ENCODE data around the gene OR5V1.
"Not testable (repeated sequence)": the region's sequence is repeated elsewhere in the genome, so short reads cannot be mapped to it uniquely, and the experiment has no call there.

OR5V1 gene

GRCh38 chr6:29368765-29369164 lies at the start of gene OR5V1:
TSS of gene OR5V1 (minus strand) at chr6:29368865. CDS start at chr6:29356195, 12,670 bp downstream.
- DNase-seq (ENCODE audit: low spot score): no peak

DNA sequence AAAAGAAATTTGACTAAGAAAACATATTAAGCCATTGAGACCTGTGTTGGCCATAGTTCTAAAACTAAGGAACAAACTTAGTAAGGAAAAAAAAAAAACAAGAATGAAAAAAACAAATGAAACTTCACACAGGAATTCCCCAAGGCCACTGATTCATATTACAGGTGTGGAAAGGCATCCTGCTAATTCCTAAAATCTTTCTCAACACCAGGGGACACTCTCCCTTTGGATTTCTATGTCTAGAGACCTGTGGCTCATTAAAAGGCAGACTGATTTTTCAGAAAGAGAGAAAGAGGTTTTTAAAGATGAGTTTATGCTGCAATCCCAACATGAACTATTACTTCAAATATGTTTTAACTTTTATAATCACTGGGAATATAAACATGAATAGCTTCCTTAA lies 45.9 kb upstream of the OR5V1 start, which contains the start of gene OR12D1:
Gene OR12D1, plus strand, starts transcription at position 341 of the 400 bp plus-strand sequence.
- no peak for DNase-seq (ENCODE audit: low spot score)

DNA sequence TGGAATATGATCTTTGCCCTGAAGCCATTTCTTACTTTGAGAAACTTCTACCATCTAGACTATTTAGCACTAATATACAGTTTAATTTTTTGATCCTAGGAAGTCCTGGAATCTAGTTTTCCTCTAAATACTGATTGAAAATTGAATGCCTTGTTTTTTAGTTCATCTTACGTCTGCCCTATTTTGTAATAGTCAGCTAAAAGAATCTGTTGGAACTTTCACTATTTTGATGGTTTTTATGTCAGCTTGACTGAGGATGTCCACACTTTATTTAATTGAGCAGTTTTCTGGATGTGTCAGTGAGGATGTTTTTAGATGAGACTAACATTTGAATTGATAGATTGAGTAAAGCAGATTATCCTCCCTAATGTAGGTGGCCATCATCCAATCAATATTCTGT lies 35.1 kb upstream of the OR5V1 start:
- no peak for DNase-seq (ENCODE audit: low spot score)

GRCh38 chr6:29399525-29399924 lies 30.9 kb upstream of the OR5V1 start:
- no peak for DNase-seq (ENCODE audit: low spot score)

GRCh38 chr6:29395331-29395730 lies 26.7 kb upstream of the OR5V1 start, which contains the start of gene OR12D2:
TSS of gene OR12D2 (plus strand) at chr6:29395631. CDS start at chr6:29396700, 1,069 bp downstream.
- DNase-seq (ENCODE audit: low spot score): no peak

GRCh38 chr6:29388533-29388932 lies 19.9 kb upstream of the OR5V1 start:
- no peak for DNase-seq (ENCODE audit: low spot score)

GRCh38 chr6:29376003-29376402 lies 7.3 kb upstream of the OR5V1 start:
- no peak for DNase-seq (ENCODE audit: low spot score)

- no peak for DNase-seq (ENCODE audit: low spot score)
Measured at GRCh38 chr6:29375191-29375590, 6.5 kb upstream of the OR5V1 start, which contains the start of gene OR12D3. TSS of gene OR12D3 (minus strand) at chr6:29375291. CDS start at chr6:29375287, 4 bp downstream.

- no peak for DNase-seq (ENCODE audit: low spot score)
Measured at GRCh38 chr6:29355603-29356002, 13.1 kb downstream of the OR5V1 start.

- DNase-seq (ENCODE audit: low spot score): no peak
Measured at GRCh38 chr6:29354980-29355379, 13.7 kb downstream of the OR5V1 start.

- DNase-seq (ENCODE audit: low spot score): not testable (repeated sequence)
Measured at GRCh38 chr6:29349348-29349747, 19.3 kb downstream of the OR5V1 start.

GRCh38 chr6:29345380-29345779 lies 23.3 kb downstream of the OR5V1 start:
- DNase-seq (ENCODE audit: low spot score): no peak

GRCh38 chr6:29336269-29336668 lies 32.4 kb downstream of the OR5V1 start:
- DNase-seq (ENCODE audit: low spot score): no peak

- DNase-seq (ENCODE audit: low spot score): no peak
Measured at GRCh38 chr6:29332676-29333075, 36.0 kb downstream of the OR5V1 start.

DNA sequence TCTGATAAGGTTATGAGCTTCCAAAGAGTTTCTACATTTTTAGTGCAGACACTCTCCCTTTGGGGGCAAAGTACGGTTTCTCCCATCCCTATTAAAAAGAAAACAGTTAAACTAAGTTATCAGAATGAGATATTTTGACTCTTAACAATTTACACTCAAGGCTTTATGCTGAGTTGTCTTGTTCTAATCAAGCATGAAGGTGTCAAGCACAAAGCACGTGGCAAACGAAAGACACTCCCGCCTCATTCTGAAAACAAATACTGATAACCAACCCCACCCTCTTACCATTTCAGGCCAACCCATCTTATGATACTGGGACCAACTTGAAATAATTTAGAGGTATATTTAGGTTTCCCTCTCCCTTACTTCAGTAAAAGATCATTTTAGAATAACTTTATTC lies 42.9 kb downstream of the OR5V1 start:
- DNase-seq (ENCODE audit: low spot score): no peak

DNA sequence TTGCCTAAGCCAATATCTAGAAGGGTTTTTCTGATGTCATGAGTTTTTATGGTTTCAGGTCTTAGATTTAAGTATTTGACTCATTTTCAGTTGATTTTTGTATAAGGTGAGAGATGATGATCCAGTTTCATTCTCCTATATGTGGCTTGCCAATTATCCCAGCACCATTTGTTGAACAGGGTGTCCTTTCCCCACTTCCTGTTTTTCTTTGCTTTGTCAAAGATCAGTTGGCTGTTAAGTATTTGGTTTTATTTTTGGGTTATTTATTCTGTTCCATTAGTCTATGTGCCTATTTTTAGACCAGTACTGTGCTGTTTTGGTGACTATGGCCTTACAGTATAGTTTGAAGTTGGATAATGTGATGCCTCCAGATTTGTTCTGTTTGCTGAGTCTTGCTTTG lies 45.3 kb downstream of the OR5V1 start:
- not testable (repeated sequence) for DNase-seq (ENCODE audit: low spot score)

DNA sequence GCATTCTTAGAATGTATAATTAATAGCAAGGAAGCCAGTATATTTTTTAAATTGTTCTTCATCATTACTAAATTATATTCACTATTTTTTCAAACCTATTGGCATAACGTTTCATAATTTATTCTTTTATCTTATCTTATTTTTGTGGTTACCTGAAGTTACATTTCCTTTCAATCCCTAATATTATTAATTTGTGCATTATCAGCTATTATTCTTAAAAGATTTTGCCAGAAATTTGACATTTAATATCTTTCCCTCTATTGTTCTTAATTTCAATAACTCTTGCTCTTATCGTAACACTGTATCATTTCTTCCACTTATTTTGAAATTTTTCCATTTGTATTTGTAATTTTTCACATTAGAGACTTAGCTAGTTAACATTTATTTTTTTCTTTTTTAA lies 48.7 kb downstream of the OR5V1 start:
- DNase-seq (ENCODE audit: low spot score): no peak

Measured in D341Med (cell line).